HG02970 (cell line): ENCODE data around the gene RPS6KA5.
"Not testable (repeated sequence)": the region's sequence is repeated elsewhere in the genome, so short reads cannot be mapped to it uniquely, and the experiment has no call there.

Experiments used
- ATAC-seq: cut with Tn5 transposase; IDR thresholded peaks from one replicate; pipeline ENCODE4 v1.9.1; 2021; ENCODE audit warnings: mild to moderate bottlenecking, moderate library complexity, moderate number of reproducible peaks; ENCODE audit not compliant: unreplicated experiment, low FRiP score

The RPS6KA5 gene

DNA sequence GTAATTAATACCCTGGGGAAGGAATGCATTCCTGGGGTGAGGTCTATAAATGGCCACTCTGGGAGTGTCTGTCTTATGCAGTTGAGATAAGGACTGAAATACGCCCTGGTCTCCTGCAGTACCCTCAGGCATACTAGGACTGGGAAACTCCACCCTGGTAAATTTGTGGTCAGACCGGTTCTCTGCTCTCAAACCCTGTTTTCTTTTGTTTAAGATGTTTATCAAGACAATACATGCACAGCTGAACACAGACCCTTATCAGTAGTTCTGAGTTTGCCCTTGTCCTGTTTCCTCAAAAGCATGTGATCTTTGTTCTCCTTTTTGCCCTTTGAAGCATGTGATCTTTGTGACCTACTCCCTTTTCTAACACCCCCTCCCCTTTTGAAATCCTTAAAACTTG, 106.8 kb downstream of the RPS6KA5 start:
- ATAC-seq = not testable (repeated sequence)

- no peak for ATAC-seq
These were observed 117.1 kb downstream of the RPS6KA5 start for GRCh38 chr14:90943367-90943766.

DNA sequence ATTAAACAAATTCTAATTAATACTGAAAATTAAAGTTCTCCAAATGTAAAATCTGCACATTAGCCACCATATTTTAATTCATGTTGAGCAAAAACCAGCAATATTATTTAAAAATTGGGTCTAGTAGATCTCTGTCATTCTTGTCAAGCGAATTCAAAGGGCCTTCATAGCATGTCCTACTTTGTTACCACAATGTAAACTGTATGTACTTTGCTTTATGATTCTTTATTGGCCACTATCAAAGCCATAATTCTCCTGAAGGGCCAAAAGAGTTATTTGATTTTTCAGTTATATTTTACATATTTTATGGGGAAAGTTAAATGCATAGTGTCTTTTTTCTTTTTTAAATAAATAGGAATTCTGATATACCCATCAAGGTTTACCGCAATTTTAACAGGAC, 117.9 kb downstream of the RPS6KA5 start:
- ATAC-seq = no peak

- ATAC-seq = no peak
These were observed 118.7 kb downstream of the RPS6KA5 start for GRCh38 chr14:90941706-90942105.

DNA sequence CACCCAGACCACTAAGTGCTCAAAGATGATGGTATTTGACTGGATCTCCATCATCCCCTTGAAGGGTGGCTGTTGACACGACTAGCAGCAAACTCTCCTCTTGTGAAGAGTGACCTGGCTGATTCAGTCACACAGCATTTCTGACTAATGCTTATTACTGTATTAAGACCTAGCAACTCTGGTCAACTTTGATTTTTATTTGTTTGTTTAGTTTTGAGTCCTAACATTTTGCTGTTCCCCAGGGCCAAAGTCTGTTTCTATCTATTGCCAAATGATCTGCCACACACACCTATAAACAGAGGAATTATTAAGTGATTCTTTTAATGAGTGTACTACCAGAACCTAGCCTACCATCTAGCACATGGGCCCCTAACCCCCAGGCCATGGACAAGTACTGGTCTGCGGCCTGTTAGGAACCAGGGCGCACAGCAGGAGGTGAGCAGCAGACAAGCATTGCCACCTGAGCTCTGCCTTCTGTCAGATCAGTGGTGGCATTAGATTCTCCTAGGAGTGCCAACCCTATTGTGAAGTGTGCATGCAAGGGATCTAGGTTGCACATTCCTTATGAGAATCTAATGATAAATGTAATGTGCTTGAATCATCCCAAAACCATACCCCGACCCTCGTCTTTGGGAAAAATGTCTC, 120.0 kb downstream of the RPS6KA5 start:
- ATAC-seq = no peak

- not testable (repeated sequence) for ATAC-seq
These were observed 121.1 kb downstream of the RPS6KA5 start for GRCh38 chr14:90939252-90939795.

DNA sequence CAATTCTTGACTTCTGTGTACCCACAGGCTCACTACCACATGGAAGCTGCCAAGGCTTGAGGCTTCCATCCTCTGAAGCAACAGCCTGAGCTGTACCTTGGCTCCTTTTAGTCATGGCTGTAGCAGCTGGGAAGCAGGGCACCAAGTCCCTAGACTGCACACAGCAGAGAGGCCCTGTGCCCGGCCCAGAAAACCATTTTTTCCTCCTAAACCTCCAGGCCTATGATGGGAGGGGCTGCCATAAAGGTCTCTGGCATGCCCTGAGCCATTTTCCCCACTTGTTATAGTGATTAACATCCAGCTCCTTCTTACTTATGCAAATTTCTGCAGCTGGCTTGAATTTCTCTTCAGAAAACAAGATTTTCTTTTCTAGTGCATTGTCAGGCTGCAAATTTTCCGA, 121.8 kb downstream of the RPS6KA5 start:
- ATAC-seq = no peak

- no peak for ATAC-seq
These were observed 123.5 kb downstream of the RPS6KA5 start for GRCh38 chr14:90936757-90937440.

- ATAC-seq = no peak
These were observed 135.7 kb downstream of the RPS6KA5 start for GRCh38 chr14:90924621-90925340.

GRCh38 chr14:90922141-90922540, 138.3 kb downstream of the RPS6KA5 start:
- ATAC-seq = no peak

DNA sequence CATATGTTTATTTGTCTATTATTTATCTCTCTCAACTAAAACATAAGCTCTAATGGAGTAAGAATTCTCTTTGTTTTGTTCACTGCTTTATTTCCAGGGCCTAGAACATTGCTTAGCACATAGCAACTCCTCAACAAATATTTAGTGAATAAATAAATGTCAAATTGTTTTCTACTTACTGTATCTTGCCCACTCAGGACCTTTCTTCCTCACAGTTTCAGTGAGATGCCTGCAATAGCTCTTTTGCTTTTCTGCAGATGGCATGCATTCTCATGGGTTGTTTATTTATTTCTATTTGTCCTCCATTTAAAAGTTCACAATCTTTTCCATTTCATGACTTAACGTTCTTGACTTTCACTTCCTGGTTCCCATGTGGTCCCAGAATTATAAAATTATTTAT, 149.3 kb downstream of the RPS6KA5 start:
- ATAC-seq = no peak

DNA sequence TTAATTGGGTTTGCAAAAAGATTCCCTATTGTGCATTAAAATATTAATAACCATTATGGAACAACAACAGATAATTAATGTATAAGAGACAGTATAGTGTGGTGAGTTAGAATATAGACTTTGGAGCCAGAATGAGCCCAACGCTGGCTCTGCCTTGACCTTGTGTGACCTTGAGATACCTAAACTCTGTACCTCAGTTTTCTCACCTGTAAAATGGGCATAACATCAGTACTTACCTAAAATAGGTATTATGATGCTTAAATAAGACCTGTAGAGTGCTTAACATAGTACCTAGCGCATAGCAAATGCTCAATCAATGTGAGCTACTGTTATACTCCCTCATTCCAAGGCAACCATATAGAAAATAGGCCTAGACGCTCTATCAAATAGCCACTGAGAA, 153.3 kb downstream of the RPS6KA5 start:
- ATAC-seq = no peak

GRCh38 chr14:90905531-90905930, 154.9 kb downstream of the RPS6KA5 start:
- peak; percentile 79 for ATAC-seq

DNA sequence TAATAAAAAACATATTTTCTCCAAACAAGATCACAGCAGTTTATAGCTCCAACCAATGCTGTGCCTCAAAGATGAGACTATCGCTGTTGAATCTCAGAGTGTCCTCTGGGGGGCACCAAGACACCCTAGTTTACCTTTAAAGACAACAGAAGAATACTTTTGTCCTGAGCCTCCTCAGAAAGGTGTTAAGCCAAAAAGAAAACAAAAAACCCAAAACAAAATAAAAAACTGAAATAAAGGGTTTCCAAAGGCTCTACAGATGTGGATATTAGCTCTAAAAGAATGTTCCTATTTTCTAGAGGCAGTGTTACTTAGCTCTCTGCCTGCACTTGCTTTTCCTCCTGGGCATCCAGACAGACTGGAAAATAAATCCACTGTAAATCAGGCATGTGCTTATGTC, 157.3 kb downstream of the RPS6KA5 start:
- ATAC-seq = no peak

DNA sequence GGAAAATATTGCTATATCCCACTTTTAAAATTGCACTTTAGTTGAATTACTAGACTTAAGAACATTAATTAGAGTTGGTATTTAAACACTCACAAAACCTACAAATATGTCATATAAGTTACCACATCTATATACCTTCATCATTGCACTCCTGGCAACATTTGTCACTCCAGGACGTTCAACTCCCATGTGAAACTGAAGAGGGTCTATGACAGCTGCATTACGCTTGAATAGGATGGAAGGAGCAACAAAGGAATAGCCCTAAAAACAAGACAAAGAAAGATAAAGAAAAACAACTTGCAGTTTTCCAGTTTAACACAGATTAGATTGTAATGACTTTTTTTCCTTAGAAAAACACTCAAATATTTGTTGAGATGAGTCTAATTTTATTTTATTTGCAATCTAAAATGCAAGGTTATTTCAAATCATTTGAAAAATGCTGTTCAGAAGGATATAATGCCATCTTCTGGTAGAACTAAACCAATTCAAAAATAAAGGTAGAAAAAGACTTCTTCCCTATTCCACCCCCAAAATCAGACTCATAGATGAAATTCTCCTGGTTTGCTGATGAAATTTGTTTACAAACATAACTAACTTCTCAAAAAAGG, 159.9 kb downstream of the RPS6KA5 start:
- ATAC-seq = no peak

GRCh38 chr14:90897022-90897421, 163.4 kb downstream of the RPS6KA5 start:
- ATAC-seq = no peak

DNA sequence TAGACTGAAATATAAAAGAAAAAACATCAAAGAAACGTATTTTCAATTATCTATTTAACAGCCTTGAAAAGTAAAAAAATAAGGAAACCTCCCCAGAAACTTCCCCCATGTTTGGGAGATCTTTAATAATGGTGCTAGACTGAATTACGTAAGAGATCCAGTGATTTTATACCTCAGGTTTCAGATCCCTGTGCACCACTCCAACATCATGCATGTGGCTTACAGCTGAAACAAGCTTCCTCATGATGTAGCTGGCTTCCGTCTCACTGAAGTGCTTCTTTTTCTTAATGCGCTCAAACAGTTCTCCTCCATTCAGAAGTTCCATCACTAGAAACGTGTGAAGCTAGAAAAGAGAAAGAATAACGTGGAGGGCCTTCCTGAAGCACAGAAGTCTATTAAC, 166.2 kb downstream of the RPS6KA5 start:
- ATAC-seq = no peak

DNA sequence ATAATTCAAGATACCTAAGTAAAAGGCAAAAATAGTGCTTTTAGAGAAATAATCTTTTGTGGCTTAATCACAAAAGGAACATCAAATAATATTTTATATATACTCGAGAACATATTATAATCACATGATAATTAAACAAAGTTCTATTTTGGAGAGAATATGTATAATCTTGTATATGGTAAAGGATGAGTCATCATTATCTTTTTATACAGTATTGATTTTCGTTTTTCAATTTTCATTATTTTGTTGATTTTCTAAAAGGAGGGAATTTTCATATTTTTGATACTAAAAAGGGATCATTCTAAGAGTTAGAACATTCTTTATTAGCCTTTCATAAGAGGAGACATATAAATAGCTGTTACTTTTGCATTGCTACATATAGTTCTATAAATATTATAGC, 166.9 kb downstream of the RPS6KA5 start:
- ATAC-seq = no peak

DNA sequence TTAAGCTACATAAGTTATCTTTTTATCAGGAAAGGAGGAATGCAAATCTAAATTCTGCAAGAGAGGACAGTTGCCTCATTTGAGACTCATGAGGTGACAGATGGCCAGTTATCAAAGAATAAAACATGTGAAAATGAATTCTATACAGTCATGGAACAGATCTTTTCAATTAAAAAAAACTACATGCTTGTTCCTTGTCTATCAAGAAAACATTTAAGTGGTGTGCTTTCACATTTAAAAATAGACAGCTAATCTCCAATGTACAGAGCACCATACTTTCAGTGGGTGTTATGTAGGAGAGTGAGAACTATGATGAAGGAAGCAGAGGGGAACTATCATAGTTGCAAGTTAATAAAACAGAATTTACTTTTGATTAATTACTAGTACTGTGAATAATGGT, 167.5 kb downstream of the RPS6KA5 start:
- no peak for ATAC-seq

DNA sequence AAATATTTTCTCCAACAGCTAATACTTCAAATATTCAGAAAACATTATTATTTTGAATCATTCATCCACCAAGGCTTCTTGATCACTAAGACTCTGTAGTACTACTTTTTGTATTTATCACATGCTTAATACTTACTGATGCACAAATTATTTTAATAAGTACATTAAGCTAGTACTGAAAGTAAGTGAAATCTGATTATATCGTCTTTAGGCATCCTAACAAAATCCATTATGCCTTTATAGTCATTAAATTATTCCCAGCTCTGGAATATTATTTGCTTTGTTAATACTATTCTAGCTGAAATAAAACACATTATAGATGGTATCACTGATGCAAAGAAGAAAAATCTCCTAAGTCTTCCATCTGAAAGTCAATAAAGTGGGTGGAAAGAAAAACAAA, 169.1 kb downstream of the RPS6KA5 start:
- ATAC-seq = no peak
